Stimulated activated CD4-positive, alpha-beta T cell treated with anti-CD3 and anti-CD28 coated beads, Interleukin-1b, Interleukin-23, amount 100 ng/mL, for 1 hour (primary cell): Measurements from ENCODE around the gene RGS12.

ENCODE experiments used
- DNase-seq, 2 donors: peaks; one replicate each; pipeline ENCODE4 v3.0.0-alpha.2; 2020; ENCODE audit warnings: low read depth in 2 of 2

Gene RGS12

DNA sequence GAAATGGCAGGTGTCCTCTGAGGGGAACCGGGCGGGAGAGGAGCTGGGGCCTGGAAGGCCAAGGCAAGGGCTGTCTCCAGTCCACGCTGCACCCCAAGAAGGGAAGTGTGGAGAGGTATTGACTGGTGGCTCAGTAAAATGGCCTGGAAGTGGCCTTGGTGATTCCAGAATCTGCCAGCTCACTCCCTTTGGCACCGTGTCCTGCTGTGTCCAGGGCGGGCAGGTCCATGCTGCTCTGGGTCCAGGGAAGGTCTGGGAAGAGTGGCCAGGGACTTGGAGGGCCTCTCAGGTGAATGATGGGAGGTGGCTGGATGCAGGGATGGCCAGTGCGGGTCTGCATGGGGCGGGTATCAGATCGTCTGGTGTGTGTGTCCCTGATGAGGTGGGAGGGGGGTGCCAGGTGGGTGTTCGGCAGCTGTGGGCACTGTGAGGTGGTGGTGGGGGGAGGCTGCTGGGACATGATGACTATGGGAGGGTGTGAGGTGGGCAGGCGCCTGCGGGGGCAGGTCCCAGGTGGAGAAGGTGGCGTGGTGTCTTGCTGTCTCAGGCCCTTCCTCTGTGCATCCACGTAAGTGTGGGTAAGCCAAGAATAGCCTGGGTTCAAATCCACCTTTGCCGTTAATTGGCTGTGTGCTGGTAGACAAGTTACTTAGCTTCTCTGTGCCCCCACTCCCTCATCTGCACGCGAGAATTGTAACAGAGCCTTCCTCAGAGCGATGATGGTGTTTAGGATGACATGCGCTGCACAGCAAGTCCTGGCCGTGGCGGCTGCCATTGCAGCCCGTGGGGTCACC lies 17.7 kb downstream of the RGS12 start:
- no peak for DNase-seq

DNA sequence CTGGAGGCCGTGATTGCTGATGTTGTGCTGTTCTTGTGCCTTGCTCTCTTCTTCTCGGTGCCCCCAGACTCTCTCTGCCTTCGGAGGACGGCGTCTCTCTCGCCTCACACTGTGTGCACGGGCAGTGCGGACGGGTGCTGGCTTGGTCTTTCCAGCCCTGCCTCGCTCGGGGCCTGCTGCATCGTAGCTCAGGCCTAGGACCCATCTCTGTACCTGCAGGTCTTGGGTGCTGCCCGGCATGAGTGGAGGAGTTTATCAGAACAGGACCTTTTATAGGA lies 18.2 kb downstream of the RGS12 start:
- DNase-seq: no peak

DNA sequence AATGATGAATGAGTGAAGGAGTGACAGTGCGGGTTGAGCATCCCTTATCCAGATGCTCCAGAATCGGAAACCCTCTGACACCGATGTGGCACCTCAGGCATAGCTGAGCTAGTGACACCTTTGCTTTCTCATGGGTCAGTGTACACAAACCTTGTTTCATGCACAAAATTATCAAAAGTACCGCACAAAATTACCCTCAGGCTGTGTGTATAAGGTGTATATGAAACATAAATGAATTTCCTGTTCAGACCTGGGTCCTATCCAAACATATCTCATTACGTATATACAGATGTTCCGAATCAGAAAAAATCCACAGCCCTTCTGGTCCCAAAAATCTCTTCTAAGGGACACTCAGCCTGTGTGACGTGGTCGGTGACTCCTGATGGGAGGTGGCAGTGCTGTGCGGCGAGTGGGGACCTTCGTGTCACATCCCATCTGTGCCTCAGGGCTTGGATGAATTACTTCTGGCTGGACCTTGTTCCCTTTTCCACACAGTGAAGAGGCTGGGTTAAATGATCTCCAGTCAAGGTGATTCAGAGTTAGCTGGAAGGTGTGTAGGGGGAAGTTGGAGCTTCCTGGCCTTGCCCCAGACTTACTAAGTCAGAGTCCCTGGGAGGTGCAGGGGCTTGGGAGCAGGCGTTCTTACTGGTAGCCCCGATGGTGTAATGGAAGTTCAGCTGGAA lies 18.8 kb downstream of the RGS12 start:
- no peak for DNase-seq

DNA sequence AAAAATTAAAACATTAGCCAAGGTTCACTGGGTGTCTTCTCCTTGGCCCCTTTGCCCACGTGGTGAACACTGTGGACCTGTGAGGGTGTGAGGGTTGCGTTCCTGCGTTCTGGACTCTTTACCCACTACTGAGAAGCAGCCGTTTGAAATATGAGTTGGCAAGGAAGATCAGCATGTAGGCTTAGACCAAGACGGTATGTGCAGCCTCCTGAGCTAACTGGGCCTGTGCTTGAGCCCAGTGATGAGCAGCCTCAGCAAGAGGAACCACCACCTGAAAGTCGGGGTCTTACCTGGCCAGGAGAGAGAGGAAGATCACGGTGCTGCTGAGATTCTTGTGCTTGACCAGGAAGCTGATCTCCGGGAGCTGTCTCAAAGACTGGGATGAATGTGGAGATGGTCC lies 19.5 kb downstream of the RGS12 start:
- DNase-seq: no peak

- DNase-seq: no peak
Measured at GRCh38 chr4:3313139-3313538, 20.3 kb downstream of the RGS12 start.

- DNase-seq: no peak
Measured at GRCh38 chr4:3313556-3314228, 20.9 kb downstream of the RGS12 start.

DNA sequence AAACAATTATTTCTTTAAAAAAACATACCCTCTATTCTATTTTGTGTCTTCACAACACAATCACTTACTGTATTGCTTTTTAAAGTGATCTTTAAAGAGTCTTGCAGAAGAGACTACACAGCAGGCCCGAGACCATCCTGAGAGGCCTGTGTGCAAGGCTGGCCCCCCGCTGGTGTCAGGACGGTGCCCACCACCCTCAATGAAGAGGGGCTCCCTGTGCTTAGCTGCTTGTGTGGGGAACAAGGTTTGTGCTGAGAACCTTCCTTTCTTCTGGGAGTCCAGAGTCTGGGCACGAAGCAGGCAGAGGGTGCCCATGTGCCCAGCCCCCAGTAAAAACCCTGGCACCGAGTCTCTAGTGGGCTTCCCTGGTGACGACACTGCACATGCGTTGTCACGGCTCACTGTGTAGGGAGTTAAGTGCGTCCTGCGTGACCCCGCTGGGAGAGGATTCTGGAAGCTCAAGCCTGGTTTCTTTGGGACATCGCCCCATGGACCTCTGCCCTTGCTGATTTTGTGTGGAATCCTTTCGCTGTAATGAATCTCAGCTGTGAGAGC lies 22.0 kb downstream of the RGS12 start:
- DNase-seq: no peak

- DNase-seq: no peak
Measured at GRCh38 chr4:3315566-3315965, 22.7 kb downstream of the RGS12 start.

- DNase-seq: no peak
Measured at GRCh38 chr4:3316146-3316545, 23.3 kb downstream of the RGS12 start.

- no peak for DNase-seq
Measured at GRCh38 chr4:3317011-3317655, 24.3 kb downstream of the RGS12 start.

DNA sequence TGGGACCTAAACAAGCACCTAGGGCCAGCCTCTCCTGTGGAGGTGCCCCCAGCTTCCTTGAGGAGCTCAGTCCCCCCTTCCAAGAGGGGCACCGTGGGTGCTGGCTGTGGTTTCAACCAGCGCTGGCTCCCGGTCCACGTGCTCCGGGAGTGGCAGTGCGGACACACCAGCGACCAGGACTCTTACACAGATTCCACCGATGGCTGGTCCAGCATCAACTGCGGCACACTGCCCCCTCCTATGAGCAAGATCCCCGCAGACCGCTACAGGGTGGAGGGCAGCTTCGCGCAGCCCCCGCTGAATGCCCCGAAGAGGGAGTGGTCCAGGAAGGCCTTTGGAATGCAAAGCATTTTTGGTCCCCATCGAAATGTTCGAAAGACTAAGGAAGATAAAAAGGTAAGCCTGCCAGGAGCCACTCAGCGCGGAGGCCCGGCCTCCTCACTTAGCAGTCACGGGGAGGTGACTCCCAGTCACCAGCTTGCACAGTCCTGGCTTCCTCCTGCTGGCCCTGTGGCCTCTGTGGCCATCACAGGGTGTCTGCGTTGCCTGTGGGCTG lies 24.9 kb downstream of the RGS12 start:
- DNase-seq: no peak

- no peak for DNase-seq
Measured at GRCh38 chr4:3318561-3319021, 25.8 kb downstream of the RGS12 start.

- no peak for DNase-seq
Measured at GRCh38 chr4:3320361-3321023, 27.7 kb downstream of the RGS12 start.

GRCh38 chr4:3321295-3321889 lies 28.6 kb downstream of the RGS12 start:
- DNase-seq: no peak

- no peak for DNase-seq
Measured at GRCh38 chr4:3322059-3322550, 29.3 kb downstream of the RGS12 start.

DNA sequence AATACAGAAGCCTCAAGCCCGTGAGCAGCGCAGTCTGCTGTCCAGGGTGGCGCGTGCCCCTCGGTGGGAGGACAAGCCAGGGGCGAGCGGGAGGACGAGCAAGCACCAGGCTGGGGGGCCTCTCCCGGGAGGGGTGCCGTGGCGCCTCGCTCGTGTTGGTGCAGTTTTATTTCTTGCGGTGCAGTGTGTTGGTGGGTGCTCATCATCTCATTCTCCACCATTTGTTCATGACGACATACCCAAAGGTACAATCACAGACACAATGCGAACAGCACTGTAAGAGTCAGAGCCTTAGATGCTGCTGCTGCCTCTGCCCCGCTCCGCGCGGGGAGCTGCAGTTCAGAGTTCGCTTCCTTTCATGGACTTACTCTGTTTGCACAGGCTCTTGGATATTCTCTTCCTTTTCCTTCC lies 30.3 kb downstream of the RGS12 start:
- DNase-seq: no peak

GRCh38 chr4:3324093-3324815 lies 31.4 kb downstream of the RGS12 start:
- DNase-seq: no peak

GRCh38 chr4:3328814-3329663 lies 36.2 kb downstream of the RGS12 start:
- DNase-seq: no peak

GRCh38 chr4:3329887-3330286 lies 37.1 kb downstream of the RGS12 start:
- DNase-seq: no peak
